HEK293T (cell line): ENCODE measurements around the gene CACHD1.

Source experiments
- ARNT ChIP-seq: fragments of 450-650 bp; IDR thresholded peaks from 2 replicates; pipeline ENCODE4 v1.6.1; 2017; ENCODE audit warnings: mild to moderate bottlenecking
- BHLHE40 ChIP-seq: fragments of 450-650 bp; IDR thresholded peaks from 2 replicates; pipeline ENCODE4 v1.6.1; 2016; ENCODE audit warnings: mild to moderate bottlenecking, moderate library complexity, borderline replicate concordance
- CTBP1 ChIP-seq: fragments of 450-650 bp; IDR thresholded peaks from 2 replicates; pipeline ENCODE4 v1.6.1; 2016; ENCODE audit warnings: borderline replicate concordance
- ELF4 ChIP-seq: fragments of 450-650 bp; IDR thresholded peaks from 2 replicates; pipeline ENCODE4 v1.6.1; 2017; ENCODE audit warnings: antibody characterized with exemption
- FOXA1 ChIP-seq: fragments of 450-650 bp; IDR thresholded peaks from 2 replicates; pipeline ENCODE4 v1.6.1; 2016; ENCODE audit warnings: mild to moderate bottlenecking
- FOXM1 ChIP-seq: fragments of 450-650 bp; IDR thresholded peaks from 2 replicates; pipeline ENCODE4 v1.6.1; 2017; ENCODE audit warnings: mild to moderate bottlenecking, borderline replicate concordance
- HDGF ChIP-seq: fragments of 450-650 bp; IDR thresholded peaks from 2 replicates; pipeline ENCODE4 v1.6.1; 2017; ENCODE audit warnings: antibody characterized with exemption, borderline replicate concordance
- NFRKB ChIP-seq: fragments of 450-650 bp; IDR thresholded peaks from 2 replicates; pipeline ENCODE4 v1.6.1; 2016; ENCODE audit warnings: mild to moderate bottlenecking, moderate library complexity
- SP1 ChIP-seq: fragments of 450-650 bp; IDR thresholded peaks from 2 replicates; pipeline ENCODE4 v1.6.1; 2017
- SUZ12 ChIP-seq: fragments of 450-650 bp; IDR thresholded peaks from 2 replicates; pipeline ENCODE4 v1.6.1; 2016; ENCODE audit warnings: mild to moderate bottlenecking
- TARDBP ChIP-seq: fragments of 450-650 bp; IDR thresholded peaks from 2 replicates; pipeline ENCODE4 v1.6.1; 2016

GRCh38 chr1:64472805-64473204, 2.9 kb downstream of the CACHD1 start:
- no peak for TF ChIP-seq ELF4
- TF ChIP-seq SP1: no peak
- TF ChIP-seq ARNT: no peak
- no peak for TF ChIP-seq CTBP1
- TF ChIP-seq SUZ12: no peak
- TF ChIP-seq HDGF: no peak
- TF ChIP-seq NFRKB: no peak
- no peak for TF ChIP-seq FOXA1
- no peak for TF ChIP-seq FOXM1
- TF ChIP-seq BHLHE40: no peak
- TF ChIP-seq TARDBP: no peak
